H9 (cell line): ENCODE results near the gene AGMO. TPM values are rescaled to one million over a fixed set of nuclear protein-coding genes. Genes with fewer than 3 reads are reported as not detected.

Source experiments
- DNase-seq: peaks from one replicate; pipeline ENCODE4 v3.0.0-alpha.2; 2017
- H2AFZ ChIP-seq: one replicate; pipeline ENCODE4 v1.6.1; 2013; ENCODE audit warnings: mild to moderate bottlenecking, low read length, control low read depth, moderate library complexity
- H2AK5ac ChIP-seq: 2 replicates; pipeline ENCODE4 v1.6.1; 2013; ENCODE audit warnings: low read length, control low read depth, mixed read lengths; ENCODE audit not compliant: insufficient read length
- H2BK120ac ChIP-seq: one replicate; pipeline ENCODE4 v1.6.1; 2013; ENCODE audit warnings: low read depth, mild to moderate bottlenecking, low read length, control low read depth, inconsistent platforms; ENCODE audit not compliant: poor library complexity, severe bottlenecking
- H2BK12ac ChIP-seq: 2 replicates; pipeline ENCODE4 v1.6.1; 2013; ENCODE audit warnings: low read length, control low read depth, mixed read lengths, low read depth; ENCODE audit not compliant: insufficient read length
- H2BK15ac ChIP-seq: 2 replicates; pipeline ENCODE4 v1.6.1; 2013; ENCODE audit warnings: low read depth, low read length, control low read depth
- H2BK20ac ChIP-seq: one replicate; pipeline ENCODE4 v1.6.1; 2013; ENCODE audit warnings: low read depth, mild to moderate bottlenecking, low read length, control low read depth, inconsistent platforms; ENCODE audit not compliant: poor library complexity, severe bottlenecking
- H2BK5ac ChIP-seq: 2 replicates; pipeline ENCODE4 v1.6.1; 2013; ENCODE audit warnings: low read length, control low read depth, mixed read lengths; ENCODE audit not compliant: insufficient read length
- H3K14ac ChIP-seq: 2 replicates; pipeline ENCODE4 v1.6.1; 2013; ENCODE audit warnings: low read length, control low read depth; ENCODE audit not compliant: insufficient read depth
- H3K18ac ChIP-seq: 2 replicates; pipeline ENCODE4 v1.6.1; 2013; ENCODE audit warnings: low read depth, mild to moderate bottlenecking, mixed read lengths, low read length, control low read depth; ENCODE audit not compliant: insufficient read length
- H3K23ac ChIP-seq: 2 replicates; pipeline ENCODE4 v1.6.1; 2013; ENCODE audit warnings: low read length, control low read depth, mixed read lengths, low read depth; ENCODE audit not compliant: insufficient read length
- H3K23me2 ChIP-seq: 2 replicates; pipeline ENCODE4 v1.6.1; 2013; ENCODE audit warnings: low read depth, mild to moderate bottlenecking, mixed read lengths, low read length, control low read depth; ENCODE audit not compliant: insufficient read length, poor library complexity, severe bottlenecking
- H3K27ac ChIP-seq: 2 replicates; pipeline ENCODE4 v1.5.1; 2013; ENCODE audit warnings: low read length, control low read depth, mixed read lengths, low read depth; ENCODE audit not compliant: insufficient read length
- H3K27me3 ChIP-seq: 2 replicates; pipeline ENCODE4 v1.6.1; 2013; ENCODE audit warnings: low read length, control low read depth, inconsistent platforms; ENCODE audit not compliant: insufficient read depth
- H3K4ac ChIP-seq: 2 replicates; pipeline ENCODE4 v1.6.1; 2013; ENCODE audit warnings: low read depth, mild to moderate bottlenecking, control low read depth, inconsistent platforms, low read length, moderate library complexity
- H3K4me1 ChIP-seq: 2 replicates; pipeline ENCODE4 v1.6.1; 2013; ENCODE audit warnings: low read length, control low read depth, inconsistent platforms; ENCODE audit not compliant: insufficient read depth
- H3K4me2 ChIP-seq: 2 replicates; pipeline ENCODE4 v1.6.1; 2013; ENCODE audit warnings: low read length, control low read depth, mixed read lengths; ENCODE audit not compliant: insufficient read length, insufficient read depth
- H3K56ac ChIP-seq: 2 replicates; pipeline ENCODE4 v1.6.1; 2013; ENCODE audit warnings: low read depth, mild to moderate bottlenecking, mixed read lengths, low read length, control low read depth; ENCODE audit not compliant: insufficient read length
- H3K79me1 ChIP-seq: 2 replicates; pipeline ENCODE4 v1.6.1; 2013; ENCODE audit warnings: low read depth, mild to moderate bottlenecking, moderate library complexity, low read length, control low read depth, inconsistent platforms; ENCODE audit not compliant: insufficient read depth, poor library complexity, severe bottlenecking
- H3K79me2 ChIP-seq: 2 replicates; pipeline ENCODE4 v1.6.1; 2013; ENCODE audit warnings: low read length, control low read depth, inconsistent platforms; ENCODE audit not compliant: insufficient read depth
- H3K9ac ChIP-seq: 2 replicates; pipeline ENCODE4 v1.6.1; 2013; ENCODE audit warnings: low read length, control low read depth, mixed read lengths; ENCODE audit not compliant: insufficient read length; ENCODE audit errors: extremely low read depth
- H3K9me3 ChIP-seq: one replicate; pipeline ENCODE4 v1.6.1; 2013; ENCODE audit warnings: low read depth, low read length, inconsistent platforms; ENCODE audit not compliant: control insufficient read depth
- H3T11ph ChIP-seq: one replicate; pipeline ENCODE4 v1.6.1; 2013; ENCODE audit warnings: mild to moderate bottlenecking, low read length, control low read depth, inconsistent platforms
- H4K20me1 ChIP-seq: one replicate; pipeline ENCODE4 v1.6.1; 2013; ENCODE audit not compliant: control insufficient read depth, insufficient read length, insufficient read depth
- H4K5ac ChIP-seq: 2 replicates; pipeline ENCODE4 v1.6.1; 2013; ENCODE audit warnings: low read depth, mild to moderate bottlenecking, mixed read lengths, low read length, control low read depth; ENCODE audit not compliant: insufficient read length
- H4K8ac ChIP-seq: replicated peaks from 2 replicates; pipeline ENCODE4 v1.6.1; 2013; ENCODE audit warnings: low read length, control low read depth, mixed read lengths, low read depth; ENCODE audit not compliant: insufficient read length
- H4K91ac ChIP-seq: 2 replicates; pipeline ENCODE4 v1.6.1; 2013; ENCODE audit warnings: low read depth, mild to moderate bottlenecking, moderate library complexity, mixed read lengths, low read length, control low read depth; ENCODE audit not compliant: insufficient read length
- H3K27ac Mint-ChIP-seq, 3 experiments: 2 replicates in 2 of 3; 3 replicates in 1 of 3; pipeline ENCODE4 v1.8.0; 2020 to 2021; ENCODE audit warnings: mixed read lengths in 3 of 3, mild to moderate bottlenecking in 1 of 3, moderate library complexity in 1 of 3
- H3K27me3 Mint-ChIP-seq: 2 replicates; pipeline ENCODE4 v1.8.0; 2021; ENCODE audit warnings: low read depth, mild to moderate bottlenecking, moderate library complexity, mixed read lengths
- H3K36me3 Mint-ChIP-seq, 3 experiments: 2 replicates in 2 of 3; 3 replicates in 1 of 3; pipeline ENCODE4 v1.8.0; 2020 to 2021; ENCODE audit warnings: low read depth in 3 of 3, mixed read lengths in 3 of 3; ENCODE audit not compliant: insufficient read depth in 1 of 3
- H3K4me1 Mint-ChIP-seq, 2 experiments: 2 replicates each; pipeline ENCODE4 v1.8.0; 2020; ENCODE audit warnings: mixed read lengths in 2 of 2
- H3K4me3 Mint-ChIP-seq, 2 experiments: 2 replicates in 1 of 2; 3 replicates in 1 of 2; pipeline ENCODE4 v1.8.0; 2020 to 2021; ENCODE audit warnings: mild to moderate bottlenecking in 2 of 2, mixed read lengths in 2 of 2, moderate library complexity in 1 of 2
- H3K9me3 Mint-ChIP-seq, 2 experiments: 2 replicates in 1 of 2; 3 replicates in 1 of 2; pipeline ENCODE4 v1.8.0; 2020; ENCODE audit warnings: mild to moderate bottlenecking in 2 of 2, mixed read lengths in 2 of 2, moderate library complexity in 1 of 2
- CTCF ChIP-seq: fragments of 200-600 bp; sonication (generic); conservative IDR thresholded peaks from 3 replicates; pipeline ENCODE4 v1.8.0; 2021; ENCODE audit warnings: antibody characterized with exemption, mild to moderate bottlenecking
- WGBS: extraction: QIAGEN DNeasy Blood & Tissue Kit; methylation state at CpG from one replicate; pipeline ENCODE4 v1.1.7; 2013; ENCODE audit warnings: missing lambda C conversion rate, low lambda C conversion rate, mixed read lengths; ENCODE audit not compliant: insufficient read length; ENCODE audit errors: extremely low coverage; 5-methylcytosine and 5-hydroxymethylcytosine counted together
- total RNA-seq: library from RNA; stranded (reverse); gene quantifications from 2 replicates; pipeline ENCODE4 v1.2.1, GENCODE V29; 2021

The AGMO gene
- total RNA-seq, 1 experiment from 2014 or later, result 0.70 TPM

- Histone ChIP-seq H3K9ac (no peak overlapping the region), H3K4ac (no peak overlapping the region), H3K23me2 (no peaks in the 10 kb centered on the region), H2BK120ac (no peak overlapping the region), H3K56ac (no peak overlapping the region), H2BK15ac (no peak overlapping the region), H3K79me1 (no peaks in the 10 kb centered on the region), H4K20me1 (no peaks in the 10 kb centered on the region), H4K8ac (no peak overlapping the region), H3K27ac (no peak overlapping the region), H3K18ac (no peak overlapping the region), H3T11ph (no peak overlapping the region), H3K9me3 (no peaks in the 10 kb centered on the region), H2AFZ (no peak overlapping the region), H2BK12ac (no peak overlapping the region), H3K4me2 (no peak overlapping the region), H3K14ac (no peak overlapping the region), H2AK5ac (no peak overlapping the region), H3K23ac (no peak overlapping the region), H2BK5ac (no peak overlapping the region), H2BK20ac (no peak overlapping the region), H3K4me1 (no peaks in the 10 kb centered on the region), H4K91ac (no peak overlapping the region), H4K5ac (no peak overlapping the region), H3K27me3 (no peaks in the 10 kb centered on the region), H3K79me2 (no peaks in the 10 kb centered on the region)
- Mint-ChIP-seq H3K9me3 (peaks cover 0 to 3% of the 10 kb centered on the region in 2 experiments; a peak in 1 of 5 replicates), H3K27ac (no peak overlapping the region), H3K36me3 (peaks cover 0 to 4% (median 0%) of the 10 kb centered on the region in 3 experiments; a peak in 2 of 7 replicates), H3K27me3 (no peaks in the 10 kb centered on the region), H3K4me1 (no peaks in the 10 kb centered on the region), H3K4me3 (no peak overlapping the region)
- DNase-seq, result no peak
- WGBS, result no CpG with 5 or more reads among the region's 1 CpG
- TF ChIP-seq CTCF, result no peak
Observed at GRCh38 chr7:15309872-15310271, 251.9 kb downstream of the AGMO start.
